DND-41 (cell line): ENCODE results near the gene PLA2G4A.

Experiments
- CTCF ChIP-seq: IDR thresholded peaks from 2 replicates; pipeline ENCODE4 v1.5.1; 2012; ENCODE audit warnings: borderline replicate concordance, low read length, moderate library complexity, mild to moderate bottlenecking; ENCODE audit not compliant: poor library complexity, severe bottlenecking; ENCODE audit errors: extremely low read depth
- EZH2 ChIP-seq: IDR thresholded peaks from 3 replicates; pipeline ENCODE4 v1.6.1; 2012; ENCODE audit warnings: borderline replicate concordance, low read depth, mild to moderate bottlenecking, moderate library complexity, low read length, inconsistent platforms; ENCODE audit not compliant: severe bottlenecking

GRCh38 chr1:186887203-186887602 is 58.5 kb downstream of the PLA2G4A start:
- TF ChIP-seq CTCF (no peak), EZH2 (no peak)
